ENCODE results near the gene TEX10.

The TEX10 gene

DNA sequence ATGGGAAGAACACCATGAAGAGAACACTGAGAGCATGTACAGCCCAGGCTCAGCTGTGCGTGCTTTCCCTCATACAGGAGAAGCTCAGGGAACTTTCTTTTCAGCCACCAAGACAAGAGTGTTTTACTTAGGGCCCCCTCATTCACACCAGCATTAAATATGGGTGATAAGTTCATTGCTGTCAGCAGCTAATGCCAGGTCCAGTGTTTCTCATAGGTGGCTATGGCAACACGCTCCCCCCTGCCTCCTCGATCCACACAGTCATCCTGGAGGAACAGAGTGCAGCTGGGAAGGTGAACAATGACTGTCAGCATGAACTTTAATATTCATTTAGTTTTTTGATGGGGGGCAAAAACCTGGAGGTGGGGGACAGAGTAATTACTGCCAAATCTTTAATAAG lies 54.4 kb downstream of the TEX10 start:
- no peak overlapping the region for H3K4me3 ChIP-seq (ENCODE audit: low read depth, low read length)
- TF ChIP-seq CTCF (IDR thresholded peaks at IDR 0.05; ENCODE audit: control insufficient read depth, extremely low read depth, insufficient read depth), result no peak
- no peak for DNase-seq (ENCODE audit: low read depth)

DNA sequence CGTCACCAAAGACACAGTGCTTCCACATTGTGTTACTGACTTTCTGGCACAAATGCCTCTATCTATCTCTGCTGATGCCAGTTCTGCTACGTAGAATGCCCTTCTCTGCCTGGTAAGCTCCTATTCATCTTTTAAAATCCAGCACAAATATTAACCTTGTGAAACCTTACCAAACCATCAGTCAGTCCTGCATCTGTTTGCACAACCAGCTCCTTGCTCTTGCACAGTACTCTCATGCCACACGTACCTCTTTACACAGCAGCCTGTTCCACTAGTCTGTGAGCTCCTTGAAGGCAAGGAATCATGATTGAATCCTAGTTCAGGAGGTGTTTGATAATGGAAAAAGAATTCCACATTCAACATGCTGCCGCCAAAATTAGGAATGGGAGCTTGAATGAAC lies 56.3 kb downstream of the TEX10 start:
- H3K4me3 ChIP-seq (ENCODE audit: low read depth, low read length), result no peak overlapping the region
- TF ChIP-seq CTCF (IDR thresholded peaks at IDR 0.05; ENCODE audit: control insufficient read depth, extremely low read depth, insufficient read depth), result no peak
- DNase-seq (ENCODE audit: low read depth), result no peak

- no peak for TF ChIP-seq CTCF (IDR thresholded peaks at IDR 0.05; ENCODE audit: control insufficient read depth, extremely low read depth, insufficient read depth)
- DNase-seq (ENCODE audit: low read depth), result peak; percentile 48
- no peak overlapping the region for H3K4me3 ChIP-seq (ENCODE audit: low read depth, low read length)
These were observed 57.5 kb downstream of the TEX10 start for GRCh38 chr9:100295240-100295639.

GRCh38 chr9:100294806-100295205 lies 57.9 kb downstream of the TEX10 start:
- DNase-seq (ENCODE audit: low read depth), result no peak
- no peak overlapping the region for H3K4me3 ChIP-seq (ENCODE audit: low read depth, low read length)
- TF ChIP-seq CTCF (IDR thresholded peaks at IDR 0.05; ENCODE audit: control insufficient read depth, extremely low read depth, insufficient read depth), result no peak

GRCh38 chr9:100294341-100294740 lies 58.4 kb downstream of the TEX10 start:
- no peak overlapping the region for H3K4me3 ChIP-seq (ENCODE audit: low read depth, low read length)

GRCh38 chr9:100292414-100292813 lies 60.3 kb downstream of the TEX10 start:
- no peak for DNase-seq (ENCODE audit: low read depth)
- no peak for TF ChIP-seq CTCF (IDR thresholded peaks at IDR 0.05; ENCODE audit: control insufficient read depth, extremely low read depth, insufficient read depth)
- H3K4me3 ChIP-seq (ENCODE audit: low read depth, low read length), result no peak overlapping the region

More at GRCh38 chr9:100294341-100294740, 58.4 kb downstream of the TEX10 start:
- no peak for DNase-seq (ENCODE audit: low read depth)
- TF ChIP-seq CTCF (IDR thresholded peaks at IDR 0.05; ENCODE audit: control insufficient read depth, extremely low read depth, insufficient read depth), result no peak

- H3K4me3 ChIP-seq (ENCODE audit: low read depth, low read length), result no peak overlapping the region
- TF ChIP-seq CTCF (IDR thresholded peaks at IDR 0.05; ENCODE audit: control insufficient read depth, extremely low read depth, insufficient read depth), result no peak
- DNase-seq (ENCODE audit: low read depth), result no peak
These were observed 62.0 kb downstream of the TEX10 start for GRCh38 chr9:100290714-100291113.

All from LNCaP clone FGC (cell line).